H1 (cell line): ENCODE data around the gene SEMA4F. TPM values are rescaled to one million over a fixed set of nuclear protein-coding genes. Genes with fewer than 3 reads are reported as not detected.

Experiments
- CHD1 ChIP-seq: IDR thresholded peaks from 2 replicates; pipeline ENCODE4 v1.6.1; 2012; ENCODE audit warnings: low read depth, low read length, improper control_type of control experiment
- polyA plus RNA-seq, 7 experiments: library from polyadenylated mRNA; depleted of rRNA in 3 of 7; stranded (reverse) in 5 of 7; unstranded in 2 of 7; fragments of >200 nt in 5 of 7; fragments of 200-250 nt in 2 of 7; gene quantifications; 1 replicate in 5 of 7; 2 replicates in 1 of 7; 4 replicates in 1 of 7; pipeline versions ENCODE4 v1.2.1 to v1.2.3, GENCODE V29; 2011 to 2013; ENCODE audit warnings: missing spikeins in 2 of 7, mixed read lengths in 2 of 7
- total RNA-seq: library from RNA; stranded (reverse); fragmentation: NEBNext Ultra II Directional; extraction: Animal tissue kit (Norgen Biotek cat#: 25700); gene quantifications from 2 replicates; pipeline ENCODE4 v1.2.1, GENCODE V29; 2021
- TF ChIP-seq, protein P1 (sequence below): IDR thresholded peaks from 2 replicates; pipeline ENCODE4 v1.6.1; 2012; ENCODE audit warnings: inconsistent platforms

The SEMA4F gene
- total and polyA plus RNA-seq, 2 of the 8 experiments (the other 6 are each of a cell fraction or from before 2014, with no cell fraction given) = 3.3 to 3.4 TPM

DNA sequence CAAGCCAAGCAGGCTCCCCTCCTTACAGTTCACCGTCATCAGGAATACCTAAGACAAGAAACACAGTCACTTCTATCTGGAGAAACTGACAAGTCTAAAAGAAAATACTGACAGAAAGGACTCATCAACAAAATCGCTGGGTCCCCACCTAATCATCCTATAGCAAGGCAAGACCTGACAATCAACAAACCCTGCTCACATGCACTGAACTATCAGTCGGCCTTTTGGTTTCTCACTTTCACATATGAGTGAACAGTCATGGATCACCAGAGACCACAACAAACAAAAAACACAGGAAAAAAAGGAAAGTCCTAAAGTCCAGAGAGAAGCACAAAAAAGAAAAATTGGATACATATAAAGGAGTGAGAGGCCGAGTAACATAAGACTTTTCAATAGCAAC is 70.4 kb downstream of the SEMA4F start (continued):
- TF ChIP-seq, protein P1, sequence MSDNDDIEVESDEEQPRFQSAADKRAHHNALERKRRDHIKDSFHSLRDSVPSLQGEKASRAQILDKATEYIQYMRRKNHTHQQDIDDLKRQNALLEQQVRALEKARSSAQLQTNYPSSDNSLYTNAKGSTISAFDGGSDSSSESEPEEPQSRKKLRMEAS = no peak
- TF ChIP-seq CHD1 = no peak
